Smooth muscle cell (in vitro differentiated cells): Measurements from ENCODE around the gene HMGCR. TPM values are rescaled to one million over a fixed set of nuclear protein-coding genes. Genes with fewer than 3 reads are reported as not detected.

Experiments used
- DNase-seq: peaks from one replicate; lab custom pipeline; 2025; ENCODE audit not compliant: unreplicated experiment; lab: John Stamatoyannopoulos, UW
- H2AFZ ChIP-seq: fragments of 200-600 bp; sonication (generic); 2 replicates; pipeline ENCODE4 v1.6.0; 2016; ENCODE audit warnings: antibody characterized with exemption, low read depth, mild to moderate bottlenecking
- H3F3A ChIP-seq: fragments of 200-600 bp; sonication (generic); 2 replicates; pipeline ENCODE4 v1.6.0; 2017; ENCODE audit warnings: antibody characterized with exemption, low read depth
- H3K27ac ChIP-seq: fragments of 200-600 bp; sonication (generic); 2 replicates; pipeline ENCODE4 v1.5.1; 2016; ENCODE audit warnings: low read depth, mild to moderate bottlenecking
- H3K27me3 ChIP-seq: fragments of 200-600 bp; sonication (generic); 2 replicates; pipeline ENCODE4 v1.6.1; 2016; ENCODE audit warnings: low read depth, mild to moderate bottlenecking
- H3K36me3 ChIP-seq: fragments of 200-600 bp; sonication (generic); 2 replicates; pipeline ENCODE4 v1.5.1; 2016; ENCODE audit warnings: low read depth
- H3K4me1 ChIP-seq: fragments of 200-600 bp; sonication (generic); 2 replicates; pipeline ENCODE4 v1.5.1; 2016; ENCODE audit warnings: low read depth
- H3K4me2 ChIP-seq: fragments of 200-600 bp; sonication (generic); 2 replicates; pipeline ENCODE4 v1.6.0; 2016; ENCODE audit warnings: mild to moderate bottlenecking
- H3K4me3 ChIP-seq: fragments of 200-600 bp; sonication (generic); 2 replicates; pipeline ENCODE4 v1.5.1; 2016; ENCODE audit warnings: mild to moderate bottlenecking
- H3K79me2 ChIP-seq: fragments of 200-600 bp; sonication (generic); 2 replicates; pipeline ENCODE4 v1.6.0; 2016; ENCODE audit warnings: low read depth, mild to moderate bottlenecking
- H3K9ac ChIP-seq: fragments of 200-600 bp; sonication (generic); 2 replicates; pipeline ENCODE4 v1.6.0; 2016; ENCODE audit warnings: low read depth
- H3K9me3 ChIP-seq: fragments of 200-600 bp; sonication (generic); replicated peaks from 2 replicates; pipeline ENCODE4 v1.5.1; 2016; ENCODE audit warnings: low read depth
- H4K20me1 ChIP-seq: fragments of 200-600 bp; sonication (generic); 2 replicates; pipeline ENCODE4 v1.6.0; 2016; ENCODE audit warnings: low read depth
- CTCF ChIP-seq: fragments of 200-600 bp; sonication (generic); IDR thresholded peaks from 2 replicates; pipeline ENCODE4 v1.5.1; 2017; ENCODE audit warnings: borderline replicate concordance, mild to moderate bottlenecking, antibody characterized with exemption; ENCODE audit not compliant: insufficient read depth, poor library complexity, severe bottlenecking
- WGBS: methylation state at CpG from one replicate; pipeline ENCODE4 v1.1.7; 2016; ENCODE audit warnings: low lambda C conversion rate; 5-methylcytosine and 5-hydroxymethylcytosine counted together
- polyA plus RNA-seq: library from polyadenylated mRNA; unstranded; fragments of >200 nt; fragmentation: Nextera tagmentation; extraction: Ambion mirVana; gene quantifications from 2 replicates; pipeline ENCODE4 v1.2.1, GENCODE V29; 2016
- total RNA-seq: library from RNA; depleted of rRNA; stranded (reverse); fragments of >200 nt; gene quantifications from 2 replicates; pipeline ENCODE4 v1.2.3, GENCODE V29; 2014

The HMGCR gene
- total and polyA plus RNA-seq, 2 experiments from 2014 or later = 72.3 to 160 TPM

GRCh38 chr5:75395277-75395676 is 58.3 kb downstream of the HMGCR start:
- DNase-seq = no peak
- Histone ChIP-seq H4K20me1 (no peaks in the 10 kb centered on the region), H3K79me2 (no peaks in the 10 kb centered on the region), H3K9me3 (no peaks in the 10 kb centered on the region), H3F3A (no peaks in the 10 kb centered on the region), H3K4me2 (no peak overlapping the region), H3K36me3 (peaks cover 16% of the 10 kb centered on the region), H3K9ac (no peak overlapping the region), H3K27me3 (no peaks in the 10 kb centered on the region), H3K27ac (no peak overlapping the region), H3K4me1 (no peaks in the 10 kb centered on the region), H3K4me3 (no peak overlapping the region), H2AFZ (no peak overlapping the region)
- WGBS = 96% methylated on average over 3 of the region's 3 CpGs
- no peak for TF ChIP-seq CTCF

DNA sequence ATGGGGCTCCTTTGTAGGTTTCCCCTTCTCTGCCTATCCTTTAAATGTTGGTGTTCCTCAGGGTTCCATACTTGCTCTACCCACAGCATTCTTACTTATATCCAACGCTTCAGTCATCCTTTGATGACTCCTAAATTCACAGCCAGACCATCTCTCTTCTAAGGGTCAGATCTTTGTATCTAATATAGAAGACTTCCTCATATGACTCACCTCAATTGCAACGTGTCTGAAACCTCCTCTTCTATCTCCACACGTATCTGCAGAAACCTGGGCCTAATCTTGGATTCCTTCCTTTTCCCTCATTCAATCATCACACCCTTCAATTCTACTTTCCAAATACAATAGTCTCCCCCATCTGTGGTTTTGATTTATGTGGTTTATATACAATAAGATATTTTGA is 68.3 kb downstream of the HMGCR start:
- peaks cover 10% of the 10 kb centered on the region for H3K36me3 ChIP-seq
- H3K4me1 ChIP-seq = no peaks in the 10 kb centered on the region
- no peaks in the 10 kb centered on the region for H3K9me3 ChIP-seq
- no peak overlapping the region for H2AFZ ChIP-seq
- 54% methylated on average over 3 of the region's 3 CpGs for WGBS
- no peaks in the 10 kb centered on the region for H4K20me1 ChIP-seq
- no peak for DNase-seq
- no peak overlapping the region for H3K4me3 ChIP-seq
- no peak overlapping the region for H3K27ac ChIP-seq
- H3K9ac ChIP-seq = no peak overlapping the region
- no peak for TF ChIP-seq CTCF
- H3K79me2 ChIP-seq = no peaks in the 10 kb centered on the region
- H3K4me2 ChIP-seq = no peak overlapping the region
- H3K27me3 ChIP-seq = no peaks in the 10 kb centered on the region
- H3F3A ChIP-seq = no peaks in the 10 kb centered on the region

Other genes starting within 250 kb of the HMGCR start
- gene ANKRD31, start 100.3 kb upstream of the HMGCR start, total RNA-seq = 0.18 and 0.22 TPM in 2 replicates
- gene ANKRD31, start 100.3 kb upstream of the HMGCR start, polyA plus RNA-seq = 0.03 and 0.15 TPM in 2 replicates
- gene CERT1, start 174.4 kb downstream of the HMGCR start, total RNA-seq = 31.0 and 35.4 TPM in 2 replicates
- gene CERT1, start 174.4 kb downstream of the HMGCR start, polyA plus RNA-seq = 9.1 and 16.8 TPM in 2 replicates
- 31.6 and 36.5 TPM in 2 replicates for gene POLK, start 174.7 kb downstream of the HMGCR start, total RNA-seq
- gene POLK, start 174.7 kb downstream of the HMGCR start, polyA plus RNA-seq = 12.8 and 15.0 TPM in 2 replicates